Fibroblast of lung (primary cell): ENCODE results near the gene MCM5.

Source experiments
- CTCF ChIP-seq, 2 donors: IDR thresholded peaks in 1 of 2; conservative IDR thresholded peaks in 1 of 2; 1 replicate in 1 of 2; 2 replicates in 1 of 2; pipeline ENCODE4 v1.5.1; 2011 to 2012; ENCODE audit warnings: low read length in 2 of 2, control low read depth in 1 of 2, inconsistent platforms in 1 of 2, low read depth in 1 of 2, mild to moderate bottlenecking in 1 of 2
- EZH2 ChIP-seq: IDR thresholded peaks from 2 replicates; pipeline ENCODE4 v1.5.1; 2012; ENCODE audit warnings: low read length, control low read depth, mild to moderate bottlenecking; ENCODE audit errors: missing control alignments

GRCh38 chr22:35435201-35435740 is 35.3 kb downstream of the MCM5 start:
- TF ChIP-seq CTCF (conservative IDR thresholded peaks at IDR 0.05 in 1 of 2, IDR thresholded peaks at IDR 0.05 in 1 of 2; ENCODE audit: low read depth in 1 of 2, low read length in 2 of 2) (no peak), EZH2 (no peak)
